ENCODE results near the gene ST3GAL2. TPM values are rescaled to one million over a fixed set of nuclear protein-coding genes. Genes with fewer than 3 reads are reported as not detected.
A peak's percentile ranks its signal among the peaks of the same experiment; 100 is the strongest.
"Not testable (repeated sequence)": the region's sequence is repeated elsewhere in the genome, so short reads cannot be mapped to it uniquely, and the experiment has no call there.

The ST3GAL2 gene
- total and polyA plus RNA-seq, 2 donors from 2014 or later, result 10.6 to 28.6 TPM

DNA sequence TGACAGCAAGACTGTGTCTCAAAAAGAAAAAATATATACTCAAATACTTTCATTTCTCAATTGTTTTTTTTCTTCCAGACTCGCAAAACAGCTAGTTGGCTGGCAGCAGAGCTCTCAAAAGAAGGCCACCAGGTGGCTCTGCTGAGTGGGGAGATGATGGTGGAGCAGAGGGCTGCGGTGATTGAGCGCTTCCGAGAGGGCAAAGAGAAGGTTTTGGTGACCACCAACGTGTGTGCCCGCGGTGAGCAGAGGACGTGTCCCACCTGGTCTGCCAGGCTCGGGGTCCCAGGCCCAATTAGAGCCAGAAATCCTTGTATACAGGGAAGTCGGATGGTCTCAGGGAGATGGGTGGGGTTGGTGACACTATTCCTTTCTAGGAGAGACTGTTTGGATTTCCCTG lies 68.8 kb downstream of the ST3GAL2 start:
- H3K4me3 ChIP-seq (ENCODE audit: low read length in 3 of 3); H3K27me3 ChIP-seq (ENCODE audit: control insufficient read depth, insufficient read depth, low read length); H3K9ac ChIP-seq (ENCODE audit: low read length in 3 of 3); FAIRE-seq; intact Hi-C loops (cut with DNase I); H3K4me1 ChIP-seq (ENCODE audit: control insufficient read depth in 2 of 3, insufficient read depth in 2 of 3, low read depth in 1 of 3, low read length in 3 of 3); H3K9me3 ChIP-seq (ENCODE audit: control insufficient read depth in 2 of 3, insufficient read depth in 1 of 3, low read length in 3 of 3); H3K27ac ChIP-seq (ENCODE audit: low read depth in 2 of 2, low read length in 2 of 2): not testable (repeated sequence)
- TF ChIP-seq, protein P1, sequence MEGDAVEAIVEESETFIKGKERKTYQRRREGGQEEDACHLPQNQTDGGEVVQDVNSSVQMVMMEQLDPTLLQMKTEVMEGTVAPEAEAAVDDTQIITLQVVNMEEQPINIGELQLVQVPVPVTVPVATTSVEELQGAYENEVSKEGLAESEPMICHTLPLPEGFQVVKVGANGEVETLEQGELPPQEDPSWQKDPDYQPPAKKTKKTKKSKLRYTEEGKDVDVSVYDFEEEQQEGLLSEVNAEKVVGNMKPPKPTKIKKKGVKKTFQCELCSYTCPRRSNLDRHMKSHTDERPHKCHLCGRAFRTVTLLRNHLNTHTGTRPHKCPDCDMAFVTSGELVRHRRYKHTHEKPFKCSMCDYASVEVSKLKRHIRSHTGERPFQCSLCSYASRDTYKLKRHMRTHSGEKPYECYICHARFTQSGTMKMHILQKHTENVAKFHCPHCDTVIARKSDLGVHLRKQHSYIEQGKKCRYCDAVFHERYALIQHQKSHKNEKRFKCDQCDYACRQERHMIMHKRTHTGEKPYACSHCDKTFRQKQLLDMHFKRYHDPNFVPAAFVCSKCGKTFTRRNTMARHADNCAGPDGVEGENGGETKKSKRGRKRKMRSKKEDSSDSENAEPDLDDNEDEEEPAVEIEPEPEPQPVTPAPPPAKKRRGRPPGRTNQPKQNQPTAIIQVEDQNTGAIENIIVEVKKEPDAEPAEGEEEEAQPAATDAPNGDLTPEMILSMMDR (IDR thresholded peaks at IDR 0.05; ENCODE audit: borderline replicate concordance, extremely low read depth, insufficient read depth), result peak; percentile 38
- DNase-seq, result peak in 2 of 5 donors; percentile 23 to 33
- H3K36me3 ChIP-seq (ENCODE audit: control insufficient read depth in 2 of 3, insufficient read depth in 3 of 3, low read length in 3 of 3), result peaks cover 2 to 18% (median 13%) of the 10 kb centered on the region in 3 donors

DNA sequence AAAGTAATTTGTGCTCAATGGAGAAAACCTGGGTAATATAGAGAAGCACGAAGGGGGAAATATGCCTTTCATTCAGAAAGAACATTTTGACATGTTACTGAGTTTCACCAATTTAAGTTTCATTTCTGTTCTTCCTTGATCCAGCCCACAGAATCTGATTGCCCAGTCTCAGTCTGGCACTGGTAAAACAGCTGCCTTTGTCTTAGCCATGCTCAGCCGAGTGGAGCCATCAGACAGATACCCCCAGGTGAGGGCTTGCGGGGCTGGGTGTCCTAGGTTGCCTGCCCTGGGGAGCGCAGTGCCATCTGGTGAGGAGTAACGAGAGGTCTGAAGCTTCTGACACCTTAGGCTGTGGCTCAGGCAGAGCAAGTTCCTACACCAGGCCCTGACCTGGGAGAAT lies 74.5 kb downstream of the ST3GAL2 start:
- no peak overlapping the region for H3K9ac ChIP-seq (ENCODE audit: low read length in 3 of 3)
- H3K27me3 ChIP-seq (ENCODE audit: control insufficient read depth, insufficient read depth, low read length), result no peaks in the 10 kb centered on the region

DNA sequence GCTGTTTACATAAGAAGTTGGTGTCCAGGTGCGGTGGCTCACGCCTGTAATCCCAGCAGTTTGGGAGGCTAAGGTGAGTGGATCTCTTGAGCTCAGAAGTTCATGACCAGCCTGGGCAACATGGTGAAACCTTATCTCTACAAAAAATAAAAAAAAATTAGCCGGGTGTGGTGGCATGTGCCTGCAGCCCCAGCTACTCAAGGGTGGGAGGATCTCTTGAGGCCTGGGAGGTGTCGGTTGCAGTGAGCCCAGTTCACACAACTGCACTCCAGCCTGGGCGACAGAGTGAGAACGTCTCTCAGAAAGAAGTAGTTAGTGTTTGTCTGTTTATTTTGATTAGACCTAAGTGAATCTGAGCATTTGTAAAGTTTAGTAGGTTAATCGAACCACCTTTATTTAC lies 79.3 kb downstream of the ST3GAL2 start:
- DNase-seq (peak in 1 of 5 donors; percentile 14), FAIRE-seq (no peak)
- Histone ChIP-seq H3K27ac (ENCODE audit: low read depth in 2 of 2, low read length in 2 of 2) (no peak overlapping the region), H3K4me3 (ENCODE audit: low read length in 3 of 3) (no peak overlapping the region), H3K36me3 (ENCODE audit: control insufficient read depth in 2 of 3, insufficient read depth in 3 of 3, low read length in 3 of 3) (peaks cover 2 to 49% (median 40%) of the 10 kb centered on the region in 3 donors), H3K9me3 (ENCODE audit: control insufficient read depth in 2 of 3, insufficient read depth in 1 of 3, low read length in 3 of 3) (no peaks in the 10 kb centered on the region), H3K9ac (ENCODE audit: low read length in 3 of 3) (no peak overlapping the region), H3K27me3 (ENCODE audit: control insufficient read depth, insufficient read depth, low read length) (no peaks in the 10 kb centered on the region), H3K4me1 (ENCODE audit: control insufficient read depth in 2 of 3, insufficient read depth in 2 of 3, low read depth in 1 of 3, low read length in 3 of 3) (no peaks in the 10 kb centered on the region)
- TF ChIP-seq, protein P1 (IDR thresholded peaks at IDR 0.05; ENCODE audit: borderline replicate concordance, extremely low read depth, insufficient read depth), result no peak
- intact Hi-C loops (cut with DNase I), result no loop called here

More for the DNA sequence above, 74.5 kb downstream of the ST3GAL2 start:
- TF ChIP-seq, protein P1 (IDR thresholded peaks at IDR 0.05; ENCODE audit: borderline replicate concordance, extremely low read depth, insufficient read depth), result no peak
- Histone ChIP-seq H3K36me3 (ENCODE audit: control insufficient read depth in 2 of 3, insufficient read depth in 3 of 3, low read length in 3 of 3) (peaks cover 0 to 33% (median 29%) of the 10 kb centered on the region in 3 donors), H3K27ac (ENCODE audit: low read depth in 2 of 2, low read length in 2 of 2) (no peak overlapping the region), H3K4me3 (ENCODE audit: low read length in 3 of 3) (no peak overlapping the region), H3K9me3 (ENCODE audit: control insufficient read depth in 2 of 3, insufficient read depth in 1 of 3, low read length in 3 of 3) (no peaks in the 10 kb centered on the region), H3K4me1 (ENCODE audit: control insufficient read depth in 2 of 3, insufficient read depth in 2 of 3, low read depth in 1 of 3, low read length in 3 of 3) (no peaks in the 10 kb centered on the region)
- FAIRE-seq (no peak), DNase-seq (no peak)
- intact Hi-C loops (cut with DNase I), result no loop called here

DNA sequence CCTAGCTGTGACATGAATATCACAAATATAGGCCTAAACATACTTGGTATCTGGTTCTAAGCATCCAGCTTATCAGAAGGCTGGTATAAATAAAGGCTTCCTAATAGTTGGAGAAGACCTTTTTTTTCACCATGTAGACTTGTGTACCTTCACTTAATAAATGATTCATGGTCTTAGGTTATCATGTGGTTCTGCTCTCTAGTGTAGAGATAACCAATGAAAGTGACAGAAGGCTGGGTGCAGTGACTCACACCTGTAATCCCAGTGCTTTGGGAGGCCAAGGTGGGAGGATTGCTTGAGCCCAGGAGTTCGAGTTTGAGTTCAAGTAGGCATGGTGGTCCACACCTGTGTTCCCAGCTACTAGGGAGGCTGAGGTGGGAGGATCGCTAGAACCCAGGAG lies 89.1 kb downstream of the ST3GAL2 start:
- H3K27ac ChIP-seq (ENCODE audit: low read depth in 2 of 2, low read length in 2 of 2), result no peak overlapping the region
- DNase-seq, result no peak
- peaks cover 0 to 11% (median 3%) of the 10 kb centered on the region in 3 donors for H3K4me1 ChIP-seq (ENCODE audit: control insufficient read depth in 2 of 3, insufficient read depth in 2 of 3, low read depth in 1 of 3, low read length in 3 of 3)
- H3K4me3 ChIP-seq (ENCODE audit: low read length in 3 of 3), result no peak overlapping the region
- intact Hi-C loops (cut with DNase I), result no loop called here
- H3K36me3 ChIP-seq (ENCODE audit: control insufficient read depth in 2 of 3, insufficient read depth in 3 of 3, low read length in 3 of 3), result peaks cover 2 to 12% (median 3%) of the 10 kb centered on the region in 3 donors
- H3K27me3 ChIP-seq (ENCODE audit: control insufficient read depth, insufficient read depth, low read length), result no peaks in the 10 kb centered on the region
- no peak overlapping the region for H3K9ac ChIP-seq (ENCODE audit: low read length in 3 of 3)
- no peaks in the 10 kb centered on the region for H3K9me3 ChIP-seq (ENCODE audit: control insufficient read depth in 2 of 3, insufficient read depth in 1 of 3, low read length in 3 of 3)
- TF ChIP-seq, protein P1 (IDR thresholded peaks at IDR 0.05; ENCODE audit: borderline replicate concordance, extremely low read depth, insufficient read depth), result no peak
- no peak for FAIRE-seq
